C4-2B (cell line): Measurements from ENCODE around the gene RNPS1.

Source experiments
- H3K27ac ChIP-seq: fragments of 450-650 bp; 2 replicates; pipeline ENCODE4 v1.5.1; 2017
- CTCF ChIP-seq: fragments of 450-650 bp; conservative IDR thresholded peaks from 2 replicates; pipeline ENCODE4 v1.5.1; 2017; ENCODE audit warnings: mild to moderate bottlenecking
- ZFX ChIP-seq: fragments of 450-650 bp; IDR thresholded peaks from 2 replicates; pipeline ENCODE4 v1.6.1; 2017

The RNPS1 gene

GRCh38 chr16:2251296-2252111 lies 16.4 kb downstream of the RNPS1 start, which contains the start of gene ECI1:
TSS of gene ECI1 (minus strand) at chr16:2251587. CDS start at chr16:2251566, 21 bp downstream.
- TF ChIP-seq ZFX = peak; percentile 57; the same call in 1 of the 2 replicates
- TF ChIP-seq CTCF = no peak; the same call in 1 of the 2 replicates
- peak within 1 kb of the TSS; percentile 83 for H3K27ac ChIP-seq

DNA sequence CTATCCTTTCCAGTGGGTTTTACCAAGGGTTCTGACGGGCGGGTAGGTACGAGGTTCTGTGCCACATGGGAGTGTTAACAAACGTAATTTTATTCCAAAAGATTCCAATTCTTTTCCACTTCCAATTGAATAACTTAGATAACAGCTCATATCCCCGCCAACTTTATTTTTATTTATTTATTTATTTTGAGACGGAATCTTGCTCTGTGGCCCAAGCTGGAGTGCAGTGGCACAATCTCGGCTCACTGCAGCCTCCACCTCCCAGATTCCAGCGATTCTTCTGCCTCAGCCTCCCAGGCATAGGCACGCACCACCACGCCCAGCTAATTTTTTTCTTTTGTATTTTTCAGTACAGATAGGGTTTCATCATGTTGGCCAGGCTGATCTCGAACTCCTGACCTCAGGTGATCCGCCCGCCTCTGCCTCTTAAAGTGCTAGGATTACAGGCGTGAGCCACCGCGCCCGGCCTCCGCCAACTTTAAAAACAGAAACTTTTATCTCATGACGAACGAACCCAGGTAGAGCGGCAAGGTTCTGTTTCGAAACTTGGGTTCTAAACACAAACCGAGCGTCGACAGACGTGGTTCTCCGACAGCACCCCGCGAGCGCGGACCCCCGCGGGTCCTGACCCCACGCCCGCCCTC lies 17.2 kb downstream of the RNPS1 start:
- TF ChIP-seq CTCF (no peak), ZFX (no peak)
- peak overlapping the region; percentile 83 for H3K27ac ChIP-seq

- TF ChIP-seq CTCF = no peak
- no peak for TF ChIP-seq ZFX
- no peak overlapping the region for H3K27ac ChIP-seq
Observed at GRCh38 chr16:2246301-2246885, 21.5 kb downstream of the RNPS1 start.

- H3K27ac ChIP-seq = no peak overlapping the region
- no peak for TF ChIP-seq ZFX
- TF ChIP-seq CTCF = no peak
Observed at GRCh38 chr16:2244926-2245795, 22.8 kb downstream of the RNPS1 start.

- H3K27ac ChIP-seq = no peak overlapping the region
- TF ChIP-seq ZFX = no peak
- no peak for TF ChIP-seq CTCF
Observed at GRCh38 chr16:2244301-2244700, 23.6 kb downstream of the RNPS1 start.

- TF ChIP-seq ZFX = no peak
- TF ChIP-seq CTCF = no peak
Observed at GRCh38 chr16:2243781-2244180, 24.1 kb downstream of the RNPS1 start.

More at GRCh38 chr16:2243781-2244180, 24.1 kb downstream of the RNPS1 start:
- no peak overlapping the region for H3K27ac ChIP-seq
